SU-DHL-6 (cell line): ENCODE measurements around the gene PID1.

Experiments
- EZH2phosphoT487 ChIP-seq: fragments of 200-600 bp; sonication (generic), shearing (Covaris generic); conservative IDR thresholded peaks from 2 replicates; pipeline ENCODE4 v1.6.1; 2018; ENCODE audit warnings: mild to moderate bottlenecking, antibody characterized with exemption, low read length, moderate library complexity, mixed read lengths
- TF ChIP-seq, protein P1 (sequence below): fragments of 200-600 bp; sonication (generic); IDR thresholded peaks from one replicate; pipeline ENCODE4 v1.5.1; 2017; ENCODE audit warnings: antibody characterized with exemption, mild to moderate bottlenecking, low read length, moderate library complexity; ENCODE audit not compliant: insufficient read depth, poor library complexity, severe bottlenecking

- TF ChIP-seq, protein P1, sequence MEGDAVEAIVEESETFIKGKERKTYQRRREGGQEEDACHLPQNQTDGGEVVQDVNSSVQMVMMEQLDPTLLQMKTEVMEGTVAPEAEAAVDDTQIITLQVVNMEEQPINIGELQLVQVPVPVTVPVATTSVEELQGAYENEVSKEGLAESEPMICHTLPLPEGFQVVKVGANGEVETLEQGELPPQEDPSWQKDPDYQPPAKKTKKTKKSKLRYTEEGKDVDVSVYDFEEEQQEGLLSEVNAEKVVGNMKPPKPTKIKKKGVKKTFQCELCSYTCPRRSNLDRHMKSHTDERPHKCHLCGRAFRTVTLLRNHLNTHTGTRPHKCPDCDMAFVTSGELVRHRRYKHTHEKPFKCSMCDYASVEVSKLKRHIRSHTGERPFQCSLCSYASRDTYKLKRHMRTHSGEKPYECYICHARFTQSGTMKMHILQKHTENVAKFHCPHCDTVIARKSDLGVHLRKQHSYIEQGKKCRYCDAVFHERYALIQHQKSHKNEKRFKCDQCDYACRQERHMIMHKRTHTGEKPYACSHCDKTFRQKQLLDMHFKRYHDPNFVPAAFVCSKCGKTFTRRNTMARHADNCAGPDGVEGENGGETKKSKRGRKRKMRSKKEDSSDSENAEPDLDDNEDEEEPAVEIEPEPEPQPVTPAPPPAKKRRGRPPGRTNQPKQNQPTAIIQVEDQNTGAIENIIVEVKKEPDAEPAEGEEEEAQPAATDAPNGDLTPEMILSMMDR = no peak
- TF ChIP-seq EZH2phosphoT487 = no peak
Observed at GRCh38 chr2:229154381-229154780, 116.7 kb downstream of the PID1 start.
